Measurements from ENCODE around the gene PER1. TPM values are rescaled to one million over a fixed set of nuclear protein-coding genes. Genes with fewer than 3 reads are reported as not detected.

Gene PER1
- total RNA-seq, 4 donors from 2014 or later: 33.6 to 95.0 (median 56.3) TPM

GRCh38 chr17:8126491-8127066 lies 25.6 kb downstream of the PER1 start:
- intact Hi-C loops (cut with DNase I): no loop called here
- Histone ChIP-seq H3K9me3 (no peaks in the 10 kb centered on the region), H3K4me3 (peak overlapping the region; percentile 50 to 74 (median 66)), H3K27me3 (peaks cover 0 to 76% (median 2%) of the 10 kb centered on the region in 4 donors), H3K4me1 (peaks cover 38 to 61% (median 49%) of the 10 kb centered on the region in 3 donors), H3K36me3 (no peaks in the 10 kb centered on the region), H3K27ac (peak overlapping the region; percentile 20 to 82 (median 58))
- no peak for DNase-seq
- WGBS, 2 donors: 0% methylated on average over 4 to 16 of the region's 45 CpGs
- TF ChIP-seq CTCF (IDR thresholded peaks at IDR 0.05) (no peak), POLR2A (IDR thresholded peaks at IDR 0.05) (no peak)

DNA sequence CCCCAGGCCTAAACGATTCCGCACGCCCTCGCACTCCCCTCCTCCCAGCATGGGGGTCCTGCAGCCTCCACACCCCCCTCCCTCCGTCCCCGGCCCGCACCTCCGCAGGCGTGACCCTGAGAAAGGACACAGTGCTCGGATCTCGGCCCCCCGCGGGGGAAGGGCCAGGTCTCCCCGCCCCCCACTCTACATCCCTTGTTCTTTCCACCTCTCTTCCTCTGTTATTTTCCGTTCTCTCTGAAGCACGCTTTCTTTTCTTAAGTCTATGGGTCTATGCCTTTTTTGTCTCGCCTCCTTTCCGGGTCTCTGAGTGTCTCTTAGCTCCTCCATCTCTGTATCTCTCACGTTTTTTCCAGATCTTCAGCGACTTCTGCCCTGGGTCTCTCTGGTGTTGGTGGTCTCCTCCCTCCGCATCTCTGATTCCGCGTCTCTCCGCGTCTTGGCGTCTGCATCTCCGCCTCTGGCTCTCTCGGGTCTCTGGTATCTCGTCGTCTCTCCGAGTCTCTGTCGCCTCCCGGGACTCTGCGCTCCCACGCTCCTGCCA lies 26.2 kb downstream of the PER1 start:
- TF ChIP-seq POLR2A (IDR thresholded peaks at IDR 0.05) (no peak), CTCF (IDR thresholded peaks at IDR 0.05) (no peak)
- Histone ChIP-seq H3K4me3 (peak overlapping the region; percentile 50 to 74 (median 66)), H3K9me3 (no peaks in the 10 kb centered on the region), H3K27ac (peak overlapping the region; percentile 20 to 82 (median 58)), H3K27me3 (peaks cover 0 to 81% (median 2%) of the 10 kb centered on the region in 4 donors), H3K4me1 (peaks cover 43 to 67% (median 54%) of the 10 kb centered on the region in 3 donors), H3K36me3 (no peaks in the 10 kb centered on the region)
- WGBS, 2 donors: 0 to 1% methylated on average over 31 to 35 of the region's 35 CpGs
- no peak for DNase-seq
- intact Hi-C loops (cut with DNase I): no loop called here

DNA sequence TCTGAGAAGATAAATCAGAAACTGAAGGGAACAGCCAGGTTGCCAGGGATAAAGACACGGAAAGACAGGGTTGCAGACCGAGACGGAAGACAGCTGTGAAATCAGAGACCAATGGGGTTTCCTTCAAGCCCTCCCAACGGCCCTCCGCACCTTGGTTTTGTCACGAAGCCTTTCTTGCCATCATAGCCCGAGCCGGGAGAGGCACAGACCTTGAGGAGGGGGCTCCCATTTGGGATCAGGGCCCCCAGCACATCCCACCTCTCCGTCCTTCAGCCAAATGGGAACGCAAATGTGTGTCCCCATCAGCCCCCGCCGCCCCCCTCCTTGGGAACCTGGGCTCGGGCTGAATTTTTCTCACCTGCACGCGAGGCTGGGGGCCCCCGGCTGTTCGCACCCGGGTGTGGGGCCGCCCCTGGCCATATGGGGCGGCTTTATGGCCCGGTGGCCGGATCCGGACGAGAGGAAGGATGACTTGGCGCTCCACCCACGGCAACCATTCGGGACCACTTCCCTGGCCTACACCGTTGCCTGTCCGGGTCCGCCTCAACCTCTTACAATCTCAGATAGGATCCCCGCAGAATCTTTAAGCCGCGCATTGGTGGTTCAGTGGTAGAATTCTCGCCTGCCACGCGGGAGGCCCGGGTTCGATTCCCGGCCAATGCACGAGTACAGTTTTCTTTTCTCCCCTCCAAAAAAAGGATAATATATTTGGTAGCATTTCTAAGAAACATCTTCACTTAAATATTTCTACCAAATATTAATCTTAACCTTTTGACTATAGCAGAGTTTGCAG lies 26.9 kb downstream of the PER1 start:
- Histone ChIP-seq H3K4me3 (peak overlapping the region; percentile 50 to 74 (median 66)), H3K27me3 (peaks cover 0 to 82% (median 2%) of the 10 kb centered on the region in 4 donors), H3K27ac (peak overlapping the region in 3 of 4 donors; percentile 29 to 82 (median 62)), H3K9me3 (no peaks in the 10 kb centered on the region), H3K4me1 (peaks cover 50 to 74% (median 61%) of the 10 kb centered on the region in 3 donors), H3K36me3 (no peaks in the 10 kb centered on the region)
- intact Hi-C loops (cut with DNase I): no loop called here
- TF ChIP-seq POLR2A (IDR thresholded peaks at IDR 0.05) (no peak), CTCF (IDR thresholded peaks at IDR 0.05) (no peak)
- 1 to 7% methylated on average over 11 to 23 of the region's 40 CpGs for WGBS, 2 donors
- DNase-seq: no peak

- peaks cover 52 to 80% (median 62%) of the 10 kb centered on the region in 3 donors for H3K4me1 ChIP-seq
- H3K27ac ChIP-seq: no peak overlapping the region
- no peak for DNase-seq
- intact Hi-C loops (cut with DNase I): no loop called here
- WGBS, 2 donors: 2 to 7% methylated on average over 16 to 22 of the region's 24 CpGs
- peak overlapping the region in 3 of 4 donors; percentile 58 to 74 (median 66) for H3K4me3 ChIP-seq
- H3K9me3 ChIP-seq: no peaks in the 10 kb centered on the region
- peaks cover 0 to 74% (median 2%) of the 10 kb centered on the region in 4 donors for H3K27me3 ChIP-seq
- TF ChIP-seq POLR2A (IDR thresholded peaks at IDR 0.05): no peak
- no peak for TF ChIP-seq CTCF (IDR thresholded peaks at IDR 0.05)
- H3K36me3 ChIP-seq: no peaks in the 10 kb centered on the region
Observed at GRCh38 chr17:8124350-8125153, 27.7 kb downstream of the PER1 start.
